Cardiac fibroblast (primary cell): Measurements from ENCODE around the gene MSANTD7.
"Not testable (repeated sequence)": the region's sequence is repeated elsewhere in the genome, so short reads cannot be mapped to it uniquely, and the experiment has no call there.

Experiments used
- DNase-seq, 2 donors: peaks; one replicate each; pipeline versions ENCODE4 v3.0.0 to v3.0.0-alpha.2; 2010; ENCODE audit warnings: low read depth in 2 of 2
- H3K4me3 ChIP-seq, 2 donors: replicated peaks in 1 of 2; 1 replicate in 1 of 2; 2 replicates in 1 of 2; pipeline ENCODE4 v1.5.1; 2011; ENCODE audit warnings: low read depth in 2 of 2, low read length in 2 of 2, mild to moderate bottlenecking in 2 of 2, moderate library complexity in 1 of 2
- TF ChIP-seq, protein P1 (sequence below): IDR thresholded peaks from one replicate; pipeline ENCODE4 v1.5.1; 2011; ENCODE audit warnings: low read depth, mild to moderate bottlenecking, low read length, inconsistent platforms

The MSANTD7 gene

DNA sequence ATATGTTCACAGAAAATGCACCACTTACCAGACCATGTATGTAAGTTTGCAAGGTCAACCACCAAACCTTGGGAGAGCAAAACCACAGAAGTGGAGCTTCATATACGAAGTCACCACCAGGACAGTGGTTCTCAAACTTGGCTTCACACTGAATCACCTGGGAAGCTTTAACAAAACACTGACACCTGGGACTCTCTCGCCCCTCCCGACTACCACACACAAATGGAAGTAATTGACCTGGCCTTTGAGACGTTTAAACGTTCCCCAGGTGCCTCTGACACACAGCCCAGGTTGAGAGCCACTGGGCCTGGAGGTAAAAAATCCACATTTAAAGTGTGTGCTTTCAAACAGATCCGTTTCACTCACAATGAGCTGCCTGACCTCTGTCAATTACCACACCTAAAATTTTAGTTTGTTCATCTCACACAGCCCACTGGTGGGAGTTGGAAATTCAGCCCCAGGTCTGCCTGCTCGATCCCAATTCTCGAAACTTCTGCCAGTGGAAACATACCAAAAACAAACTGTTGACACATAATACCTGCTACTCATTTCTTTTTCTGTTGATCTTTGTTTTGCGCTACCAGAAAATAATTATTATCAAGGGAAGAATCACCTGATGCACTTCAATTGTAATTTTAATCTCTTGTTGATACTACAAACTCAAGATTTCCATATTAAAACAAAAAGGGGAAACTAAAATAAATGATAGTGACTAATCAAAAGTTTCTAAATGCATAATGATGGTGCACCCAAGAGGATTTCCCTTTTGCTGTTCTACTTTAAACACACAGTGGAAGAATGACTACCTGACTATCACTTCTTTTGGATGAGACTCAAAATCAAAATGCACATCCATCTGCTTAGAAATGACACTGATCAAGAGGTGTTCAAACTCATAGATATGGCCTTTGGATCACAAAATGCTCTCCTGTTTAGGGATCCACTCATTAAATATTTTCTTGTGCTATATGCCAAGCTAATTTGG lies 26.8 kb upstream of the MSANTD7 start:
- DNase-seq: no peak
- H3K4me3 ChIP-seq: no peak overlapping the region
- TF ChIP-seq, protein P1, sequence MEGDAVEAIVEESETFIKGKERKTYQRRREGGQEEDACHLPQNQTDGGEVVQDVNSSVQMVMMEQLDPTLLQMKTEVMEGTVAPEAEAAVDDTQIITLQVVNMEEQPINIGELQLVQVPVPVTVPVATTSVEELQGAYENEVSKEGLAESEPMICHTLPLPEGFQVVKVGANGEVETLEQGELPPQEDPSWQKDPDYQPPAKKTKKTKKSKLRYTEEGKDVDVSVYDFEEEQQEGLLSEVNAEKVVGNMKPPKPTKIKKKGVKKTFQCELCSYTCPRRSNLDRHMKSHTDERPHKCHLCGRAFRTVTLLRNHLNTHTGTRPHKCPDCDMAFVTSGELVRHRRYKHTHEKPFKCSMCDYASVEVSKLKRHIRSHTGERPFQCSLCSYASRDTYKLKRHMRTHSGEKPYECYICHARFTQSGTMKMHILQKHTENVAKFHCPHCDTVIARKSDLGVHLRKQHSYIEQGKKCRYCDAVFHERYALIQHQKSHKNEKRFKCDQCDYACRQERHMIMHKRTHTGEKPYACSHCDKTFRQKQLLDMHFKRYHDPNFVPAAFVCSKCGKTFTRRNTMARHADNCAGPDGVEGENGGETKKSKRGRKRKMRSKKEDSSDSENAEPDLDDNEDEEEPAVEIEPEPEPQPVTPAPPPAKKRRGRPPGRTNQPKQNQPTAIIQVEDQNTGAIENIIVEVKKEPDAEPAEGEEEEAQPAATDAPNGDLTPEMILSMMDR: no peak

DNA sequence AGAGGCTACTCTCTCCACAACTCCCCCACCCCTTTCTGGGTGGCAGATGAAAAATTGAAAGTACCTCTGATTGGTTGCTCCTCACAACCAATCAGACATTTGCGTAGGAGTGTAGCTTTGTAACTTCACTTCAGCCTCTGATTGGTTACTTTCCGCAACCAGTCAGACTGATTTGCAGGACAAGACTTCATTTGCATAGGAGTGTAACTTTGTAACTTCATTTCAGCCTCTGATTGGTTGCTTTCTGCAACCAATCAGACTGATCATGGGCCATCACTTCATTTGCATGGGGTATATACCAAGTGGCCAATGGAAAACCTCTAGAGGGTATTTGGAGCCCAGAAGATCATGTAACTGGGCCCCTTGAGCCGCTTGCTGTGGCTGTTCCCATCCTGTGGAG lies 25.8 kb upstream of the MSANTD7 start:
- no peak overlapping the region for H3K4me3 ChIP-seq
- peak in 1 of 2 donors; percentile 13 for DNase-seq

DNA sequence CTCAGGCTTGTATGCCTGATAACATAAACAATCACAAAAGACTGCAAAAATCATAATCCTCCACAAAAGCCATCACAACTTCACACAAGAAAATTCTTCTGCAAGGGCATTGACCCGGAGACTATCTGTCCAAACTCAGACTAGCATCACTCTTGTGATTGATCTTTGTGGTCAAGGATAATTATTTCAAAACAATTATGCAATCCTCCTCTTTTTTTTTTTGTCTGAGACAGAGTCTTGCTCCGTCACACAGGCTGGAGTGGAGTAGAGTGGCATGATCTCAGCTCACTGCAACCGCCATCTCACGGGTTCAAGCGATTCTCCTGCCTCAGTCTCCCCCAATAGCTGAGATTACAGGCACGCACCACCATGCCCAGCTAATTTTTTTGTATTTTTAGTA lies 22.4 kb upstream of the MSANTD7 start:
- TF ChIP-seq, protein P1: no peak
- no peak overlapping the region for H3K4me3 ChIP-seq
- peak in 1 of 2 donors; percentile 10 for DNase-seq

More for the DNA sequence above, 25.8 kb upstream of the MSANTD7 start:
- TF ChIP-seq, protein P1: no peak

DNA sequence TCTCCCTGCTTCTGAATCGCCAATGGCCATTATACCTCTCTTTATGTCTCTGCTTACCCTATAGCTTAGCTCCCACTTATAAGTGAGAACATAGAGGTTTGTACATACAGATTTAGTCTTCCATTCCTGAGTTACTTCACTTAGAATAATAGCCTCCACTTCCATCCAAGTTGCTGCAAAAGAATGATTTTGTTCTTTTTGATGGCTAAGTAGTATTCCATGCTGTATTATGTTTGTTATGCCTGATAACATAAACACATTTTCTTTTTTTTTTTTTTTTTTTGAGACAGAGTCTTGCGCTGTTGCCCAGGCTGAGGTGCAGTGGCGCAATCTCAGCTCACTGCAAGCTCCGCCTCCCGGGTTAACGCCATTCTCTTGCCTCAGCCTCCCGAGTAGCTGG lies 21.4 kb upstream of the MSANTD7 start:
- DNase-seq, H3K4me3 ChIP-seq: not testable (repeated sequence)

DNA sequence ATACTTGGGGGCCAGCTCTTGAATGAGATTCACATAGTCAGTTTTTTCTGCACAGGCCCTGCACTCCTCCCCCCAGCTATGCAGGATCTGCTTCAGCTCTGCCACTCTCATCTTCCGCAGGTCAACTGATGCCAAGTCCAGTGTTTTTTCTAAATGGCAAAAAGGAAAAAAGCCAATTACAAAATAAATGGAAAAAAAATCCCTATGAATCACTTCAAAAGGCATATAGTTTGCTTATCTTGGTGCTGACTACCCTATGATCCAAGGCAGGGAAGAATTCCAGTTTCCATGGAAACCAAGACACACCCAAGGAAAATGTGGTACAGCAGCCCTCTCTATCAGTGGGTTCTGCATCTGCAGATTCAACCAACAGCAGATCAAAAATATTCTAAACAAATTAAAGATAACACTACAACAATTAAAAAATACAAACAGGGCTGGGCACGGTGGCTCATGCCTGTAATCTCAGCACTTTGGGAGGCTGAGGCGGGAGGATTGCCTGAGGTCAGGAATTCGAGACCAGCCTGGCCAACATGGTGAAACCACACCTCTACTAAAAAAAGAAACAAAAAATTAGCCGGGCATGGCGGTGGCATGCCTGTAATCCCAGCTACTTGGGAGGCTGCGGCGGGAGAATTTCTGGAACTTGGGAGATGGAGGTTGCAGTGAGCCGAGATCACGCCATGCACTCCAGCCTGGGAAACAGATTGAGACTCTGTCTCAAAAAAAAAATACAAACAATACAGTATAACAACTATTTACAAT lies 17.9 kb upstream of the MSANTD7 start:
- TF ChIP-seq, protein P1: no peak
- peak; percentile 81 to 82 for DNase-seq
- no peak overlapping the region for H3K4me3 ChIP-seq

DNA sequence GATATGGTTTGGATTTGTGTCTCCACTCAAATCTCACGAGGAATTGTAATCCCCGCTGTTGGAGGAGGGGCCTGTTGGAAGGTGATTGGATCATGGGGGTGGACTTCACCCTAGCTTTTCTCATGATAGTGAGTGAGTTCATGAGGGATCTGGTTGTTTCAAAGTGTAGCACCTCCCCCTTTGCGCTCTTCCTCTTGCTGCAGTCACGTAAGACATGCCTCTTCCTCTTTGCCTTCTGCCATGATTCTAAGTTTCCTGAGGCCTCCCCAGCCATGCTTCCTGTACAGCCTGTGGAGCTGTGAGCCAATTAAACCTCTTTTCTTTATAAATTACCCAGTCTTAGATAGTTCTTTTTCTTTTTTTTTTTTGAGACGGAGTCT lies 17.3 kb upstream of the MSANTD7 start:
- no peak for DNase-seq

More for the DNA sequence above, 17.3 kb upstream of the MSANTD7 start:
- H3K4me3 ChIP-seq: no peak overlapping the region
- TF ChIP-seq, protein P1: no peak
